ENCODE measurements around the gene NTNG2.

The NTNG2 gene

GRCh38 chr9:132161743-132162184 lies at the start of gene NTNG2:
TSS of gene NTNG2 (plus strand) at chr9:132162058. CDS start at chr9:132166832, 4,774 bp downstream.
- no peak for TF ChIP-seq GATA3 (IDR thresholded peaks at IDR 0.05; ENCODE audit: low read depth, low read length)
- TF ChIP-seq GATA2 (IDR thresholded peaks at IDR 0.05; ENCODE audit: low read depth, low read length), result no peak

- no peak for TF ChIP-seq GATA2 (IDR thresholded peaks at IDR 0.05; ENCODE audit: low read depth, low read length)
- no peak for TF ChIP-seq GATA3 (IDR thresholded peaks at IDR 0.05; ENCODE audit: low read depth, low read length)
Measured at GRCh38 chr9:132114102-132114707, 47.7 kb upstream of the NTNG2 start.

- TF ChIP-seq GATA3 (IDR thresholded peaks at IDR 0.05; ENCODE audit: low read depth, low read length) (no peak), GATA2 (IDR thresholded peaks at IDR 0.05; ENCODE audit: low read depth, low read length) (no peak)
Measured at GRCh38 chr9:132116583-132116982, 45.3 kb upstream of the NTNG2 start.

- TF ChIP-seq GATA2 (IDR thresholded peaks at IDR 0.05; ENCODE audit: low read depth, low read length) (no peak), GATA3 (IDR thresholded peaks at IDR 0.05; ENCODE audit: low read depth, low read length) (0 out of 2 replicates have a peak, but pooled peaks have one; percentile 26)
Measured at GRCh38 chr9:132117694-132118093, 44.2 kb upstream of the NTNG2 start.

- TF ChIP-seq GATA3 (IDR thresholded peaks at IDR 0.05; ENCODE audit: low read depth, low read length) (no peak), GATA2 (IDR thresholded peaks at IDR 0.05; ENCODE audit: low read depth, low read length) (no peak)
Measured at GRCh38 chr9:132121021-132121420, 40.8 kb upstream of the NTNG2 start.

GRCh38 chr9:132124800-132125199 lies 37.1 kb upstream of the NTNG2 start:
- no peak for TF ChIP-seq GATA3 (IDR thresholded peaks at IDR 0.05; ENCODE audit: low read depth, low read length)
- TF ChIP-seq GATA2 (IDR thresholded peaks at IDR 0.05; ENCODE audit: low read depth, low read length), result no peak

GRCh38 chr9:132125361-132125760 lies 36.5 kb upstream of the NTNG2 start:
- no peak for TF ChIP-seq GATA3 (IDR thresholded peaks at IDR 0.05; ENCODE audit: low read depth, low read length)
- TF ChIP-seq GATA2 (IDR thresholded peaks at IDR 0.05; ENCODE audit: low read depth, low read length), result no peak

- TF ChIP-seq GATA2 (IDR thresholded peaks at IDR 0.05; ENCODE audit: low read depth, low read length), result no peak
- TF ChIP-seq GATA3 (IDR thresholded peaks at IDR 0.05; ENCODE audit: low read depth, low read length), result no peak
Measured at GRCh38 chr9:132125944-132126679, 35.7 kb upstream of the NTNG2 start.

- no peak for TF ChIP-seq GATA2 (IDR thresholded peaks at IDR 0.05; ENCODE audit: low read depth, low read length)
- no peak for TF ChIP-seq GATA3 (IDR thresholded peaks at IDR 0.05; ENCODE audit: low read depth, low read length)
Measured at GRCh38 chr9:132126680-132127236, 35.1 kb upstream of the NTNG2 start.

GRCh38 chr9:132127888-132128534 lies 33.8 kb upstream of the NTNG2 start:
- TF ChIP-seq GATA3 (IDR thresholded peaks at IDR 0.05; ENCODE audit: low read depth, low read length), result no peak
- TF ChIP-seq GATA2 (IDR thresholded peaks at IDR 0.05; ENCODE audit: low read depth, low read length), result no peak

- TF ChIP-seq GATA2 (IDR thresholded peaks at IDR 0.05; ENCODE audit: low read depth, low read length) (no peak), GATA3 (IDR thresholded peaks at IDR 0.05; ENCODE audit: low read depth, low read length) (no peak)
Measured at GRCh38 chr9:132129535-132129934, 32.3 kb upstream of the NTNG2 start.

GRCh38 chr9:132135456-132135855 lies 26.4 kb upstream of the NTNG2 start:
- no peak for TF ChIP-seq GATA2 (IDR thresholded peaks at IDR 0.05; ENCODE audit: low read depth, low read length)
- no peak for TF ChIP-seq GATA3 (IDR thresholded peaks at IDR 0.05; ENCODE audit: low read depth, low read length)

- TF ChIP-seq GATA3 (IDR thresholded peaks at IDR 0.05; ENCODE audit: low read depth, low read length) (no peak), GATA2 (IDR thresholded peaks at IDR 0.05; ENCODE audit: low read depth, low read length) (no peak)
Measured at GRCh38 chr9:132136151-132136780, 25.6 kb upstream of the NTNG2 start.
